NCI-H2029 (cell line): ENCODE measurements around the gene C2CD2L.
"Not testable (repeated sequence)": the region's sequence is repeated elsewhere in the genome, so short reads cannot be mapped to it uniquely, and the experiment has no call there.

ENCODE experiments used
- DNase-seq: peaks from one replicate; lab custom pipeline; 2025; lab: John Stamatoyannopoulos, UW

Gene C2CD2L

GRCh38 chr11:119093942-119094815 lies 13.0 kb upstream of the C2CD2L start:
- no peak for DNase-seq

- DNase-seq, result peak; percentile 66
These were observed 12.4 kb upstream of the C2CD2L start for GRCh38 chr11:119094816-119095065.

GRCh38 chr11:119095066-119095880 lies 11.9 kb upstream of the C2CD2L start:
- DNase-seq, result peak; percentile 99

- DNase-seq, result no peak
These were observed 7.4 kb upstream of the C2CD2L start for GRCh38 chr11:119099711-119100110.

GRCh38 chr11:119100246-119100970 lies 6.7 kb upstream of the C2CD2L start:
- DNase-seq, result no peak

- no peak for DNase-seq
These were observed 6.0 kb upstream of the C2CD2L start for GRCh38 chr11:119100994-119101758.

GRCh38 chr11:119101759-119102423 lies 5.3 kb upstream of the C2CD2L start, which contains the start of gene DPAGT1:
TSS of gene DPAGT1 (minus strand) at chr11:119101853. CDS start at chr11:119101655, 198 bp downstream.
- peak; percentile 97 for DNase-seq

GRCh38 chr11:119103161-119103664 lies 3.9 kb upstream of the C2CD2L start:
- DNase-seq, result not testable (repeated sequence)

GRCh38 chr11:119103793-119104192 lies 3.4 kb upstream of the C2CD2L start:
- no peak for DNase-seq

- DNase-seq, result no peak
These were observed 498 bp downstream of the C2CD2L start for GRCh38 chr11:119107538-119108145.

- DNase-seq, result peak; percentile 31
These were observed 1.2 kb downstream of the C2CD2L start for GRCh38 chr11:119108146-119108856.

GRCh38 chr11:119108857-119109221 lies 1.7 kb downstream of the C2CD2L start:
- DNase-seq, result no peak

GRCh38 chr11:119109843-119110242 lies 2.7 kb downstream of the C2CD2L start:
- no peak for DNase-seq

GRCh38 chr11:119110439-119110838 lies 3.3 kb downstream of the C2CD2L start:
- no peak for DNase-seq

GRCh38 chr11:119111361-119111925 lies 4.3 kb downstream of the C2CD2L start:
- no peak for DNase-seq

GRCh38 chr11:119112314-119113020 lies 5.3 kb downstream of the C2CD2L start:
- DNase-seq, result no peak

GRCh38 chr11:119113716-119114115 lies 6.6 kb downstream of the C2CD2L start:
- DNase-seq, result no peak

- DNase-seq, result no peak
These were observed 7.2 kb downstream of the C2CD2L start for GRCh38 chr11:119114351-119114750.
